B cell (primary cell): Measurements from ENCODE around the gene CRMP1. TPM values are rescaled to one million over a fixed set of nuclear protein-coding genes. Genes with fewer than 3 reads are reported as not detected.

Experiments used
- ATAC-seq: fragments of 200-7000 bp; cut with Tn5 transposase; one replicate; pipeline ENCODE4 v1.10.0; 2021; ENCODE audit warnings: low read depth, mild to moderate bottlenecking, moderate number of reproducible peaks, moderate library complexity
- CTCF ChIA-PET: fragments of 350-600 bp; sonication (Branson Sonifier 250); formaldehyde crosslinking; loops from one replicate; lab custom pipeline; 2021; ENCODE audit warnings: antibody characterized with exemption, inconsistent platforms; lab: Charles Lee
- POLR2A ChIA-PET: fragments of 350-600 bp; sonication (Branson Sonifier 250); formaldehyde crosslinking; loops from one replicate; lab custom pipeline; 2021; ENCODE audit warnings: antibody characterized with exemption; lab: Charles Lee
- DNase-seq: peaks from one replicate; pipeline ENCODE4 v3.0.0; 2013
- H2AFZ ChIP-seq: 2 replicates; pipeline ENCODE4 v1.6.1; 2012; ENCODE audit warnings: mild to moderate bottlenecking, low read depth, low read length; ENCODE audit not compliant: insufficient read depth, poor library complexity, severe bottlenecking
- H3K27ac ChIP-seq, 2 donors: 1 replicate in 1 of 2; 2 replicates in 1 of 2; pipeline ENCODE4 v1.5.1; 2012 to 2013; ENCODE audit warnings: low read length in 2 of 2, mild to moderate bottlenecking in 2 of 2, moderate library complexity in 1 of 2
- H3K27me3 ChIP-seq, 4 experiments: fragments of 200-600 bp in 1 of 4; sonication (generic) in 1 of 4; replicated peaks in 1 of 4; 1 replicate in 2 of 4; 2 replicates in 2 of 4; pipeline versions ENCODE4 v1.6.1 to v1.7.0; 2013 to 2016; ENCODE audit warnings: low read length in 3 of 4, mild to moderate bottlenecking in 2 of 4, mixed read lengths in 1 of 4, moderate library complexity in 1 of 4; ENCODE audit not compliant: insufficient read depth in 4 of 4, control insufficient read depth in 3 of 4; ENCODE audit errors: control extremely low read depth in 1 of 4
- H3K36me3 ChIP-seq, 2 experiments: replicated peaks in 1 of 2; 1 replicate in 1 of 2; 2 replicates in 1 of 2; pipeline versions ENCODE4 v1.6.1 to v1.7.1; 2013; ENCODE audit warnings: low read length in 1 of 2; ENCODE audit not compliant: insufficient read depth in 2 of 2, control insufficient read depth in 1 of 2; ENCODE audit errors: control extremely low read depth in 1 of 2, extremely low read depth in 1 of 2
- H3K4me1 ChIP-seq, 2 donors: fragments of 200-600 bp in 1 of 2; sonication (generic) in 1 of 2; 1 replicate in 1 of 2; 2 replicates in 1 of 2; pipeline versions ENCODE4 v1.5.1 to v1.6.1; 2013 to 2017; ENCODE audit warnings: low read length in 2 of 2; ENCODE audit not compliant: control insufficient read depth in 2 of 2, insufficient read depth in 2 of 2
- H3K4me2 ChIP-seq: replicated peaks from 2 replicates; pipeline ENCODE3; 2012; ENCODE audit warnings: mild to moderate bottlenecking, low read depth, low read length; ENCODE audit not compliant: poor library complexity, severe bottlenecking
- H3K4me3 ChIP-seq, 5 experiments: fragments of 200-600 bp in 1 of 5; sonication (generic) in 1 of 5; 1 replicate in 3 of 5; 2 replicates in 2 of 5; pipeline versions ENCODE4 v1.5.1 to v1.7.0; 2011 to 2016; ENCODE audit warnings: low read length in 4 of 5, mild to moderate bottlenecking in 4 of 5, low read depth in 2 of 5, control low read depth in 1 of 5, moderate library complexity in 1 of 5; ENCODE audit not compliant: insufficient read depth in 1 of 5; ENCODE audit errors: control extremely low read depth in 1 of 5, extremely low read depth in 1 of 5
- H3K79me2 ChIP-seq: fragments of 200-600 bp; sonication (generic); one replicate; pipeline ENCODE4 v1.6.0; 2016; ENCODE audit warnings: low read length; ENCODE audit not compliant: control insufficient read depth, insufficient read depth
- H3K9ac ChIP-seq: fragments of 200-600 bp; sonication (generic); 2 replicates; pipeline ENCODE4 v1.6.1; 2017; ENCODE audit warnings: mild to moderate bottlenecking, low read length, moderate library complexity
- H3K9me3 ChIP-seq, 3 donors: one replicate each; pipeline versions ENCODE4 v1.6.1 to v1.7.1; 2013; ENCODE audit warnings: low read length in 2 of 3; ENCODE audit not compliant: control insufficient read depth in 2 of 3, insufficient read depth in 1 of 3; ENCODE audit errors: control extremely low read depth in 1 of 3
- H4K20me1 ChIP-seq: 2 replicates; pipeline ENCODE4 v1.6.0; 2012; ENCODE audit warnings: mild to moderate bottlenecking, low read length; ENCODE audit not compliant: insufficient read depth, control insufficient read depth, poor library complexity, severe bottlenecking
- H3K27ac Mint-ChIP-seq: one replicate; pipeline ENCODE4 v1.8.0; 2021; ENCODE audit warnings: mixed read lengths
- H3K27me3 Mint-ChIP-seq: one replicate; pipeline ENCODE4 v1.8.0; 2021; ENCODE audit warnings: mixed read lengths
- H3K4me1 Mint-ChIP-seq: one replicate; pipeline ENCODE4 v1.8.0; 2021; ENCODE audit warnings: mixed read lengths
- H3K4me3 Mint-ChIP-seq: one replicate; pipeline ENCODE4 v1.8.0; 2021; ENCODE audit warnings: mixed read lengths
- H3K9me3 Mint-ChIP-seq: one replicate; pipeline ENCODE4 v1.8.0; 2022; ENCODE audit warnings: mixed read lengths; ENCODE audit not compliant: insufficient read depth
- CTCF ChIP-seq: fragments of 200-600 bp; IDR thresholded peaks from one replicate; pipeline ENCODE4 v1.8.0; 2022; ENCODE audit warnings: antibody characterized with exemption, mild to moderate bottlenecking
- EZH2 ChIP-seq: IDR thresholded peaks from 2 replicates; pipeline ENCODE4 v1.6.1; 2012; ENCODE audit warnings: borderline replicate concordance, low read depth, mild to moderate bottlenecking, moderate library complexity, low read length; ENCODE audit not compliant: insufficient read depth, poor library complexity, severe bottlenecking
- WGBS: methylation state at CpG from one replicate; pipeline ENCODE4 v1.1.5; 2013; ENCODE audit warnings: missing lambda C conversion rate; ENCODE audit not compliant: insufficient coverage; 5-methylcytosine and 5-hydroxymethylcytosine counted together
- intact Hi-C: fragments of 100-400 bp; cut with micrococcal nuclease; formaldehyde crosslinking; loops from one replicate; pipeline ENCODE4 v1.10.0; 2022
- polyA plus RNA-seq: library from polyadenylated mRNA; depleted of rRNA; stranded (reverse); fragments of >200 nt; gene quantifications from 2 replicates; pipeline ENCODE4 v1.2.3, GENCODE V29; 2012
- total RNA-seq, 2 donors: library from RNA; stranded (reverse); fragments of 120-200 nt in 1 of 2; gene quantifications; 1 replicate in 1 of 2; 2 replicates in 1 of 2; pipeline versions ENCODE4 v1.2.3 to v1.2.4, GENCODE V29; 2013 to 2022

The CRMP1 gene
- total and polyA plus RNA-seq, 2 donors (not counting 1 experiment from before 2014, with no cell fraction given): 0.13 TPM; not detected in 1

- TF ChIP-seq CTCF: no peak
- TF ChIP-seq EZH2: no peak
- Mint-ChIP-seq H3K27ac (no peak overlapping the region), H3K27me3 (peaks cover 24% of the 10 kb centered on the region), H3K4me1 (peaks cover 5% of the 10 kb centered on the region), H3K4me3 (no peak overlapping the region), H3K9me3 (no peaks in the 10 kb centered on the region)
- Histone ChIP-seq H2AFZ (no peak overlapping the region), H3K4me3 (no peak overlapping the region), H3K79me2 (no peaks in the 10 kb centered on the region), H3K9me3 (peaks cover 0 to 19% (median 0%) of the 10 kb centered on the region in 3 donors), H4K20me1 (no peaks in the 10 kb centered on the region), H3K4me2 (no peak overlapping the region), H3K27me3 (peaks cover 0 to 10% (median 2%) of the 10 kb centered on the region in 4 experiments), H3K4me1 (peaks cover 0 to 4% of the 10 kb centered on the region in 2 donors), H3K9ac (no peak overlapping the region), H3K36me3 (no peaks in the 10 kb centered on the region), H3K27ac (no peak overlapping the region)
- no peak for DNase-seq
- no peak for ATAC-seq
- WGBS: no CpG with 5 or more reads among the region's 3 CpGs
- ChIA-PET POLR2A (no interaction called here), CTCF (no interaction called here)
- intact Hi-C loops: no loop called here
Observed at GRCh38 chr4:5922556-5922955, 29.7 kb upstream of the CRMP1 start.

- H3K4me2 ChIP-seq: no peak overlapping the region
- peaks cover 3% of the 10 kb centered on the region for H3K4me1 Mint-ChIP-seq
- H4K20me1 ChIP-seq: no peaks in the 10 kb centered on the region
- H3K9ac ChIP-seq: no peak overlapping the region
- peaks cover 0 to 10% (median 2%) of the 10 kb centered on the region in 4 experiments for H3K27me3 ChIP-seq
- ChIA-PET POLR2A (no interaction called here), CTCF (no interaction called here)
- no peaks in the 10 kb centered on the region for H3K79me2 ChIP-seq
- H3K9me3 Mint-ChIP-seq: no peaks in the 10 kb centered on the region
- peaks cover 24% of the 10 kb centered on the region for H3K27me3 Mint-ChIP-seq
- no peaks in the 10 kb centered on the region for H3K36me3 ChIP-seq
- peaks cover under 1 to 9% of the 10 kb centered on the region in 2 donors for H3K4me1 ChIP-seq
- no peak overlapping the region for H3K4me3 ChIP-seq
- 65% methylated on average over 6 of the region's 6 CpGs for WGBS
- peaks cover 0 to 19% (median 0%) of the 10 kb centered on the region in 3 donors for H3K9me3 ChIP-seq
- no peak overlapping the region for H3K27ac ChIP-seq
- H3K4me3 Mint-ChIP-seq: no peak overlapping the region
- no peak for TF ChIP-seq CTCF
- no peak for TF ChIP-seq EZH2
- DNase-seq (no peak), ATAC-seq (no peak)
- intact Hi-C loops: no loop called here
- H3K27ac Mint-ChIP-seq: no peak overlapping the region
- no peak overlapping the region for H2AFZ ChIP-seq
Observed at GRCh38 chr4:5921981-5922380, 29.1 kb upstream of the CRMP1 start.
